Vagina (tissue), 2 donors: ENCODE measurements around the gene KNSTRN. TPM values are rescaled to one million over a fixed set of nuclear protein-coding genes. Genes with fewer than 3 reads are reported as not detected.

Source experiments
- DNase-seq, 2 donors: peaks; one replicate each; pipeline ENCODE4 v3.0.0-alpha.2; 2017; ENCODE audit errors: extremely low spot score in 2 of 2
- H3K27ac ChIP-seq: fragments of 200-600 bp; sonication (generic); one replicate; pipeline ENCODE4 v1.5.1; 2019
- H3K27me3 ChIP-seq: fragments of 200-600 bp; sonication (generic); one replicate; pipeline ENCODE4 v1.5.1; 2019
- H3K36me3 ChIP-seq, 2 donors: fragments of 200-600 bp; sonication (generic); one replicate each; pipeline ENCODE4 v1.5.1; 2017 to 2019
- H3K4me1 ChIP-seq: fragments of 200-600 bp; sonication (generic); one replicate; pipeline ENCODE4 v1.5.1; 2019
- H3K4me3 ChIP-seq, 2 donors: fragments of 200-600 bp; sonication (generic); 1 replicate in 1 of 2; 2 replicates in 1 of 2; pipeline ENCODE4 v1.5.1; 2016 to 2019
- H3K9me3 ChIP-seq: fragments of 200-600 bp; sonication (generic); one replicate; pipeline ENCODE4 v1.5.1; 2019
- CTCF ChIP-seq, 3 experiments: fragments of 450-650 bp in 2 of 3; fragments of 200-600 bp in 1 of 3; sonication (generic) in 1 of 3; IDR thresholded peaks; one replicate each; pipeline ENCODE4 v1.5.1; 2017 to 2019; ENCODE audit warnings: antibody characterized with exemption in 3 of 3, mild to moderate bottlenecking in 2 of 3, moderate library complexity in 2 of 3
- POLR2A ChIP-seq, 2 donors: fragments of 450-650 bp; IDR thresholded peaks; one replicate each; pipeline ENCODE4 v1.6.1; 2017; ENCODE audit warnings: antibody characterized with exemption in 2 of 2, mild to moderate bottlenecking in 2 of 2, moderate library complexity in 2 of 2
- POLR2AphosphoS5 ChIP-seq, 2 donors: sonication (generic); formaldehyde crosslinking; IDR thresholded peaks; one replicate each; pipeline ENCODE4 v1.9.0; 2017; ENCODE audit warnings: antibody characterized with exemption in 2 of 2, mild to moderate bottlenecking in 2 of 2, low read depth in 1 of 2; ENCODE audit not compliant: insufficient read depth in 1 of 2
- intact Hi-C: fragments of 100-400 bp; cut with DNase I; formaldehyde crosslinking; loops from one replicate; pipeline ENCODE4 v1.15.1; 2023
- total RNA-seq: library from RNA; depleted of rRNA; stranded (reverse); fragments of >200 nt; gene quantifications from one replicate; pipeline ENCODE4 v1.2.3, GENCODE V29; 2016

Gene KNSTRN
- total RNA-seq, 1 donor from 2014 or later, result 13.5 TPM

GRCh38 chr15:40414816-40415215 lies 32.3 kb downstream of the KNSTRN start:
- no peaks in the 10 kb centered on the region for H3K9me3 ChIP-seq
- no peak overlapping the region for H3K27ac ChIP-seq
- intact Hi-C loops, result no loop called here
- no peak for TF ChIP-seq POLR2AphosphoS5 (IDR thresholded peaks at IDR 0.05; ENCODE audit: insufficient read depth in 1 of 2, low read depth in 1 of 2)
- no peak for TF ChIP-seq POLR2A (IDR thresholded peaks at IDR 0.05)
- TF ChIP-seq CTCF (IDR thresholded peaks at IDR 0.05), result no peak
- no peaks in the 10 kb centered on the region for H3K27me3 ChIP-seq
- DNase-seq, result no peak
- H3K4me1 ChIP-seq, result no peaks in the 10 kb centered on the region
- no peak overlapping the region for H3K4me3 ChIP-seq
- H3K36me3 ChIP-seq, result peaks cover 0 to 35% of the 10 kb centered on the region in 2 donors

DNA sequence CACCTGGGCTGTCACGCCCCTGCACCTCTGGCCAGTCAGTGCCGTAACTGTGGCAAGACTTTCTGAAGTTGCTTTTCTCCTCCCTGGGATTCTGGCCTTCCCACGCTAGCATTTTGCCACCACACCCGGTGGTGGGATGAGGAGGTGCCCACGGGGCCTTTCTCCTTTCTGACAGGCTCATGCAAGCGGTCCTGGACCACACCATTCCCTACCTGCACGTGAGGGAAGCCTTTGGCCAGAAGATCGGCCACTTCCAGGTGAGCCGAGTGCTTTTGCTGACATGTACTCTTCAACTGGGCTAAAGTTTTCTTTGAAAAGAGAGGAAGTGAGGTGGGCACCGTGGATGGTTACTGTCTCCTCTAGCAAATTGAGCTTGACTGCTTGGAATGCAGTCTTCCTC lies 32.7 kb downstream of the KNSTRN start:
- Histone ChIP-seq H3K4me1 (no peaks in the 10 kb centered on the region), H3K27me3 (no peaks in the 10 kb centered on the region), H3K36me3 (peaks cover 0 to 32% of the 10 kb centered on the region in 2 donors), H3K9me3 (no peaks in the 10 kb centered on the region), H3K27ac (no peak overlapping the region), H3K4me3 (no peak overlapping the region)
- TF ChIP-seq POLR2AphosphoS5 (IDR thresholded peaks at IDR 0.05; ENCODE audit: insufficient read depth in 1 of 2, low read depth in 1 of 2), result no peak
- TF ChIP-seq CTCF (IDR thresholded peaks at IDR 0.05), result no peak
- no peak for TF ChIP-seq POLR2A (IDR thresholded peaks at IDR 0.05)
- intact Hi-C loops, result no loop called here
- no peak for DNase-seq

DNA sequence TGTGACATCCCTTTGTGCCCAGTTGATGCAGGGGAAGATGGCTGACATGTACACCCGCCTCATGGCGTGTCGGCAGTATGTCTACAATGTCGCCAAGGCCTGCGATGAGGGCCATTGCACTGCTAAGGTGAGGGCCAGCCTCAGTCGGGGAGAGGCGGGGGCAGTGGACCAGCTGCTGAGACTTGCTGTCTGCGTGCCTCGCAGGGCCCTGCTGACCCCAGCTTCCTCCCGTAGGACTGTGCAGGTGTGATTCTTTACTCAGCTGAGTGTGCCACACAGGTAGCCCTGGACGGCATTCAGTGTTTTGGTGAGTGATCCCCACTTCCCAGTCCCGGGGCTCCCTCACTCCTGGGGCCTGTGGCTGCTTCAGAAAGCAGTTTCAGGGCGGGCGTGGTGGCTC lies 33.5 kb downstream of the KNSTRN start:
- TF ChIP-seq CTCF (IDR thresholded peaks at IDR 0.05), result no peak
- no peak for TF ChIP-seq POLR2A (IDR thresholded peaks at IDR 0.05)
- no peak for TF ChIP-seq POLR2AphosphoS5 (IDR thresholded peaks at IDR 0.05; ENCODE audit: insufficient read depth in 1 of 2, low read depth in 1 of 2)
- no peak for DNase-seq
- peaks cover 2% of the 10 kb centered on the region for H3K4me1 ChIP-seq
- intact Hi-C loops, result no loop called here
- H3K4me3 ChIP-seq, result no peak overlapping the region
- no peaks in the 10 kb centered on the region for H3K27me3 ChIP-seq
- H3K9me3 ChIP-seq, result no peaks in the 10 kb centered on the region
- H3K36me3 ChIP-seq, result peaks cover 0 to 25% of the 10 kb centered on the region in 2 donors
- no peak overlapping the region for H3K27ac ChIP-seq

DNA sequence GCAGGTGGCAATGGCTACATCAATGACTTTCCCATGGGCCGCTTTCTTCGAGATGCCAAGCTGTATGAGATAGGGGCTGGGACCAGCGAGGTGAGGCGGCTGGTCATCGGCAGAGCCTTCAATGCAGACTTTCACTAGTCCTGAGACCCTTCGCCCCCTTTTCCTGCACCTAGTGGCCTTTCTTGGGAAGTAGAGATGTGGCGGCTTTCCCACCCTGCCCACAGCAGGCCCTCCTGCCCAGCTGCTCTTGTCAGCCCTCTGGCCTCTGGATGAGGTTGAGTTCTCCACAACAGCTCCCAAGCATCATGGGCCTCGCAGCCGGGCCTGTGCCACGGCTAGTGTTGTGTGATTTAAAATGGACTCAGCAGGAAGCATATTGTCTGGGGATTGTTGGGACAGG lies 35.6 kb downstream of the KNSTRN start:
- Histone ChIP-seq H3K4me1 (peaks cover 11% of the 10 kb centered on the region), H3K9me3 (no peaks in the 10 kb centered on the region), H3K36me3 (peaks cover 0 to 7% of the 10 kb centered on the region in 2 donors), H3K27me3 (no peaks in the 10 kb centered on the region), H3K27ac (no peak overlapping the region), H3K4me3 (no peak overlapping the region)
- no peak for DNase-seq
- no peak for TF ChIP-seq CTCF (IDR thresholded peaks at IDR 0.05)
- no peak for TF ChIP-seq POLR2AphosphoS5 (IDR thresholded peaks at IDR 0.05; ENCODE audit: insufficient read depth in 1 of 2, low read depth in 1 of 2)
- intact Hi-C loops, result no loop called here

DNA sequence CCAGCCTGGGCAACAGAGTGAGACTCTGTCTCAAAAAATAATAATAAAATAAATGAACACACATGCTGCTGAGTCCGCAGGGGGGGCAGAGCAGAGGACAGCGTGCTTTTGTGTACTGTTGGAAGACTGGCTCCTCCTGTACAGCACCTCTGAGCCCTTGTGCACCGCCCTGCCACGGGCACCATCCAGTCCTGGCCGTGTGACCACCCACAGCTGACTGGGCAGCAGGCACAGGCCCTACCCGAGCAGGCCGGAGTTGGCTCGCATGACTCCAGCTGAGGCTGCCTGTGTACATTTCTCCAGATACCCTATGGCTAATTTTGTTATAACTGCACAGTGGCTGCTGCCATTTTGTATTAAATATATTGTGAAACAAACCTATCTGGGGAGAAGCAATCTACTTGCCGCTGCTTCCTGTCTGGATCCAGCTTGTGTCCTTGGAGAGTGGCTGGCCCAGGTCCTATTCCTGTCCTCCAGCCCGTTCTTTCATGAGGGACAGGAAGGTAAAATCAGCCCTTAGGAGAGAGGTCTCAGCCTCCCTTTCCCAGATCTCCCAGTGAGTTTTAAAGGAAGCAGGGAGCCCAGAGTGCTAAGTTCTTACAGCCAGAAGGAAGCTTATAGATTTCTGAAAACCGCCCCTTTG lies 37.7 kb downstream of the KNSTRN start:
- intact Hi-C loops, result loop anchor here (5.0 to 10.0 kb wide), 2 partner anchors 75 to 138 kb away; partner anchors contain the start of genes ANKRD63 and CCDC9B
- Histone ChIP-seq H3K9me3 (no peaks in the 10 kb centered on the region), H3K27ac (no peak overlapping the region), H3K4me1 (peaks cover 11% of the 10 kb centered on the region), H3K4me3 (no peak overlapping the region), H3K27me3 (no peaks in the 10 kb centered on the region), H3K36me3 (no peaks in the 10 kb centered on the region)
- no peak for TF ChIP-seq POLR2A (IDR thresholded peaks at IDR 0.05)
- no peak for TF ChIP-seq CTCF (IDR thresholded peaks at IDR 0.05)
- TF ChIP-seq POLR2AphosphoS5 (IDR thresholded peaks at IDR 0.05; ENCODE audit: insufficient read depth in 1 of 2, low read depth in 1 of 2), result no peak
- DNase-seq, result no peak
